Measurements from ENCODE around the gene RO60. TPM values are rescaled to one million over a fixed set of nuclear protein-coding genes. Genes with fewer than 3 reads are reported as not detected.

Gene RO60
- total RNA-seq, 2 donors from 2014 or later = 79.4 to 92.0 TPM

GRCh38 chr1:193077991-193078390 is 18.6 kb downstream of the RO60 start:
- peaks cover 63% of the 10 kb centered on the region for H3K36me3 ChIP-seq (ENCODE audit: control insufficient read depth, insufficient read depth, low read length)
- peaks cover 5% of the 10 kb centered on the region for H3K4me1 ChIP-seq (ENCODE audit: control insufficient read depth, insufficient read depth, low read length)
- peaks cover 35% of the 10 kb centered on the region for H3K9me3 ChIP-seq (ENCODE audit: control insufficient read depth, low read length)
- no peak for TF ChIP-seq CTCF (conservative IDR thresholded peaks at IDR 0.05)
- peaks cover 6% of the 10 kb centered on the region for H3K4me1 Mint-ChIP-seq
- no peak overlapping the region for H3K4me3 ChIP-seq (ENCODE audit: low read length)
- no peak overlapping the region for H3K9ac ChIP-seq (ENCODE audit: extremely low read depth, low read length, poor library complexity, severe bottlenecking)
- no peak overlapping the region for H3K27ac ChIP-seq (ENCODE audit: low read depth, low read length)
- DNase-seq = no peak
- H3K27me3 Mint-ChIP-seq (ENCODE audit: insufficient read depth) = no peaks in the 10 kb centered on the region
- H3K27ac Mint-ChIP-seq = no peak overlapping the region
- H3K9me3 Mint-ChIP-seq = peaks cover 26% of the 10 kb centered on the region
- no peak overlapping the region for H3K4me3 Mint-ChIP-seq
- no peaks in the 10 kb centered on the region for H3K27me3 ChIP-seq (ENCODE audit: control insufficient read depth, insufficient read depth, low read length, poor library complexity, severe bottlenecking)
- H3K36me3 Mint-ChIP-seq (ENCODE audit: low read depth) = peaks cover 52% of the 10 kb centered on the region

GRCh38 chr1:193079187-193079586 is 19.8 kb downstream of the RO60 start:
- Mint-ChIP-seq H3K27me3 (ENCODE audit: insufficient read depth) (no peaks in the 10 kb centered on the region), H3K9me3 (peaks cover 26% of the 10 kb centered on the region), H3K4me3 (no peak overlapping the region), H3K27ac (no peak overlapping the region), H3K36me3 (ENCODE audit: low read depth) (peaks cover 59% of the 10 kb centered on the region), H3K4me1 (peaks cover 12% of the 10 kb centered on the region)
- no peak for TF ChIP-seq CTCF (conservative IDR thresholded peaks at IDR 0.05)
- Histone ChIP-seq H3K4me3 (ENCODE audit: low read length) (peak overlapping the region; percentile 26), H3K36me3 (ENCODE audit: control insufficient read depth, insufficient read depth, low read length) (peaks cover 74% of the 10 kb centered on the region), H3K9ac (ENCODE audit: extremely low read depth, low read length, poor library complexity, severe bottlenecking) (no peak overlapping the region), H3K27ac (ENCODE audit: low read depth, low read length) (no peak overlapping the region), H3K4me1 (ENCODE audit: control insufficient read depth, insufficient read depth, low read length) (peaks cover 5% of the 10 kb centered on the region), H3K27me3 (ENCODE audit: control insufficient read depth, insufficient read depth, low read length, poor library complexity, severe bottlenecking) (no peaks in the 10 kb centered on the region), H3K9me3 (ENCODE audit: control insufficient read depth, low read length) (peaks cover 35% of the 10 kb centered on the region)
- WGBS, 2 experiments (ENCODE audit: insufficient coverage in 1 of 2, insufficient read length in 1 of 2) = 86 to 93% methylated on average over 3 of the region's 3 CpGs
- DNase-seq = no peak

- H3K27ac Mint-ChIP-seq = no peak overlapping the region
- no peak overlapping the region for H3K4me3 ChIP-seq (ENCODE audit: low read length)
- no peaks in the 10 kb centered on the region for H3K27me3 ChIP-seq (ENCODE audit: control insufficient read depth, insufficient read depth, low read length, poor library complexity, severe bottlenecking)
- no peak overlapping the region for H3K27ac ChIP-seq (ENCODE audit: low read depth, low read length)
- peaks cover 20% of the 10 kb centered on the region for H3K9me3 ChIP-seq (ENCODE audit: control insufficient read depth, low read length)
- peaks cover 64% of the 10 kb centered on the region for H3K36me3 ChIP-seq (ENCODE audit: control insufficient read depth, insufficient read depth, low read length)
- 90 to 93% methylated on average over 3 to 6 of the region's 6 CpGs for WGBS, 2 experiments (ENCODE audit: insufficient coverage in 1 of 2, insufficient read length in 1 of 2)
- DNase-seq = no peak
- peaks cover 52% of the 10 kb centered on the region for H3K36me3 Mint-ChIP-seq (ENCODE audit: low read depth)
- TF ChIP-seq CTCF (conservative IDR thresholded peaks at IDR 0.05) = no peak
- H3K4me1 Mint-ChIP-seq = peaks cover 20% of the 10 kb centered on the region
- no peak overlapping the region for H3K4me3 Mint-ChIP-seq
- H3K9me3 Mint-ChIP-seq = peaks cover 12% of the 10 kb centered on the region
- peaks cover 5% of the 10 kb centered on the region for H3K4me1 ChIP-seq (ENCODE audit: control insufficient read depth, insufficient read depth, low read length)
- H3K9ac ChIP-seq (ENCODE audit: extremely low read depth, low read length, poor library complexity, severe bottlenecking) = no peak overlapping the region
- H3K27me3 Mint-ChIP-seq (ENCODE audit: insufficient read depth) = no peaks in the 10 kb centered on the region
Measured at GRCh38 chr1:193083365-193084088, 24.1 kb downstream of the RO60 start.
